Heart left ventricle (tissue), 16 donors: Measurements from ENCODE around the gene CTSH. TPM values are rescaled to one million over a fixed set of nuclear protein-coding genes. Genes with fewer than 3 reads are reported as not detected.

Source experiments
- ATAC-seq, 4 donors: fragments of 200-7000 bp; cut with Tn5 transposase; one replicate each; pipeline ENCODE4 v1.9.1; 2020 to 2022; ENCODE audit warnings: moderate library complexity in 4 of 4, mild to moderate bottlenecking in 3 of 4, moderate number of reproducible peaks in 1 of 4
- DNase-seq, 5 donors: peaks; one replicate each; pipeline ENCODE4 v3.0.0-alpha.2; 2020
- H3K27ac ChIP-seq, 12 donors: fragments of 200-600 bp; sonication (generic) in 4 of 12; one replicate each; pipeline versions ENCODE4 v1.5.0 to v1.8.0; 2016 to 2022; ENCODE audit warnings: mild to moderate bottlenecking in 2 of 12
- H3K27me3 ChIP-seq, 9 donors: fragments of 200-600 bp; sonication (generic) in 2 of 9; one replicate each; pipeline versions ENCODE4 v1.5.1 to v1.8.0; 2016 to 2022; ENCODE audit warnings: mild to moderate bottlenecking in 3 of 9
- H3K36me3 ChIP-seq, 9 donors: fragments of 200-600 bp; sonication (generic) in 2 of 9; one replicate each; pipeline versions ENCODE4 v1.5.0 to v1.8.0; 2018 to 2022; ENCODE audit warnings: mild to moderate bottlenecking in 2 of 9
- H3K4me1 ChIP-seq, 12 donors: fragments of 200-600 bp; sonication (generic) in 4 of 12; one replicate each; pipeline versions ENCODE4 v1.5.0 to v1.8.0; 2016 to 2022; ENCODE audit warnings: mild to moderate bottlenecking in 3 of 12
- H3K4me3 ChIP-seq, 12 donors: fragments of 200-600 bp; sonication (generic) in 4 of 12; one replicate each; pipeline versions ENCODE4 v1.5.0 to v1.8.0; 2017 to 2022; ENCODE audit warnings: mild to moderate bottlenecking in 9 of 12, moderate library complexity in 4 of 12
- H3K9me3 ChIP-seq, 12 donors: fragments of 200-600 bp; sonication (generic) in 4 of 12; one replicate each; pipeline versions ENCODE4 v1.5.0 to v1.8.0; 2016 to 2022; ENCODE audit warnings: mild to moderate bottlenecking in 1 of 12
- CTCF ChIP-seq, 12 donors: fragments of 200-600 bp; sonication (generic) in 4 of 12; IDR thresholded peaks; one replicate each; pipeline versions ENCODE4 v1.5.0 to v1.8.0; 2018 to 2022; ENCODE audit warnings: antibody characterized with exemption in 12 of 12, mild to moderate bottlenecking in 5 of 12
- POLR2A ChIP-seq, 2 donors: fragments of 450-650 bp; IDR thresholded peaks; one replicate each; pipeline ENCODE4 v1.6.1; 2017; ENCODE audit warnings: antibody characterized with exemption in 2 of 2, mild to moderate bottlenecking in 2 of 2, moderate library complexity in 2 of 2
- WGBS, 4 donors: extraction: QIAGEN DNeasy Blood & Tissue Kit in 2 of 4; methylation state at CpG; one replicate each; pipeline versions ENCODE4 v1.1.5 to v1.1.7; 2013 to 2018; 5-methylcytosine and 5-hydroxymethylcytosine counted together
- intact Hi-C, 10 donors: fragments of 100-400 bp; cut with DNase I; formaldehyde crosslinking; loops; one replicate each; pipeline versions ENCODE4 v1.11.1 to v1.14.2; 2022
- polyA plus RNA-seq, 2 donors: library from polyadenylated mRNA; stranded (reverse); fragments of 200-250 nt; gene quantifications; one replicate each; pipeline ENCODE4 v1.2.3, GENCODE V29; 2013
- total RNA-seq, 9 donors: library from RNA; depleted of rRNA in 2 of 9; stranded (reverse); fragments of >200 nt in 2 of 9; fragmentation: NEBNext Ultra II Directional in 3 of 9; extraction: Animal tissue kit (Norgen Biotek cat#: 25700) in 3 of 9; gene quantifications; one replicate each; pipeline versions ENCODE4 v1.1.0 to v1.2.4, GENCODE V29; 2016 to 2023
- donor health status: ischemic (EF 13 %, LVEDD 7.1; RV severe dilation, severe dysfunction).
- donor health status: healthy with polysubstance abuse.
- donor health status: DM: no; HTN: yes; CAD: no.
- donor health status: DM: no; HTN: no; CAD: no.
- donor health status: ischemic (EF 25% LVEDD 6.9; RV normal size, moderate dysfunction).
- donor health status: ischemic (EF 25% LVEDD 5.7; RV mildly dilated, moderate dysfunction).
- donor health status: healthy.
- donor health status: DM: yes; HTN: yes; CAD: no.
- donor health status: ischemic (EF 35%, LVEDD 5.7; RV mildly dilated, moderate dysfunction).
- donor health status: nonischemic (EF 11% LVEDD 7.7; RV severe dilation, severe dysfunction).
- donor health status: DM: yes; HTN: yes; CAD: no.
- donor health status: PGD.
- donor health status: ischemic (EF 29% LVEDD 5.4; RV normal size, mild dysfunction).
- donor health status: nonischemic (EF 23%, LVEDD 6.1; RV moderate dilation, normal function).

The CTSH gene
- total and polyA plus RNA-seq, 11 donors, result 27.8 to 165 (median 82.4) TPM

DNA sequence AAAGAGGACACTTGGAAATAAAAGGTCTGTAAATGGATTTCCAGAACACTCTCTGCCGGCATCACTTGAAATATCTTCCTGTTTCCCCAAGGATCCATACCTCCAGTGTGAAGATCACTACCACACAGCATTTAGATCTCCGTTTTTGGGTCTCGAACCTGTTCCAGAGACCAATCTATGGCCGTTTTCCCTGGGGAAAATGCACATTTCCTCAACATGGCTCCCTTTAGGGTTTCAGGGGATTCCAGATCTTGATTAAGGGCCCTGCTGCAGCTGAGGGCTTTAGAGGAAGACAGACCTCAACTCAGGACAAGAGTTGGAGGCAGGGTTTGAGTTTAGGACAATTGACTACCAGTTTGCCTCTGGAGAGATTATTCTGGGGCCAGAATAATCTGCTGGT lies 2.1 kb downstream of the CTSH start:
- intact Hi-C loops, result no loop called here
- peak overlapping the region in 2 of 12 donors; percentile 48 to 73 for H3K27ac ChIP-seq
- H3K9me3 ChIP-seq, result no peaks in the 10 kb centered on the region
- WGBS, 4 donors, result 81 to 88% (median 87%) methylated on average over 4 of the region's 4 CpGs
- peaks cover 0 to 62% (median 34%) of the 10 kb centered on the region in 12 donors for H3K4me1 ChIP-seq
- peaks cover 0 to 4% (median 0%) of the 10 kb centered on the region in 9 donors for H3K36me3 ChIP-seq
- H3K27me3 ChIP-seq, result no peaks in the 10 kb centered on the region
- DNase-seq (no peak), ATAC-seq (no peak)
- peak overlapping the region in 7 of 12 donors; percentile 1 to 91 (median 77) for H3K4me3 ChIP-seq
- TF ChIP-seq POLR2A (IDR thresholded peaks at IDR 0.05), result no peak

DNA sequence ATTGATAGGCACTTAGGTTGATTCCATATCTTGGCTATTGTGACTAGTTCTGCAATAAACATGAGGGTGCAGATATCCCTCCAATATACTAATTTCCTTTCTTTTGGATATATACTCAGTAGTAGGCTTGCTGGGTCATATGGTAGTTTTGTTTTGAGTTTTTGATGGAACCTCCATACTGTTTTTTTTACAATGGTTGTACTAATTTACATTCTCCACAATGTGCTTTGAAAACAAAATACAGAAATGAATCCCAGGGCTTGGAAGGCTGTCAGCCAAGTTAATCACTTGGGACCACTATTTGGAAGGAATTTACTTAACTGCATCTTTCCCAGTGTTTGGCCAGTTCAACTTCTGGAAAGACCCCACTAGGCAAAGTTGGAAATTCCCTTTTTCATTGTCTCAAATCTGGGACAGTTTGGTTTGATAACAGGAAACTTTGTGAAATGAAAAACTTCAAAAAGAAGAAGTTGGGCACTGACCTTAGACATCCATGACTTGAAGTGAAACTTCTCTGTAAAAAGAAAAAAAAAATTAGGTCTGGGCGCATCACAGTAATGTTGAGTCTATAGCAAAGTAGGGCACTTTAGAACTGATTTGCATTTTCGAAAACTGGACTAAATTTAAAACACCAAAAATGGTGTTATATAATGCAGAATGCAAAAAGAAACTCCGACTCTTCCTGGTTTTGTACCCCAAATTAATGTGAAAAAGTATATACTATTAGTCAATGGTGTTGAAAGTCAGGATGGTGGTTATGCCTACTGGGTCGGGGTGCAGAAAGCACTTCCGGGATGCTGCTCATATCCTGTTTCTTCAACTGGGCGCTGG lies 6.0 kb downstream of the CTSH start:
- peaks cover 0 to 25% (median 0%) of the 10 kb centered on the region in 9 donors for H3K36me3 ChIP-seq
- WGBS, 4 donors, result 52 to 69% (median 57%) methylated on average over 6 of the region's 6 CpGs
- TF ChIP-seq POLR2A (IDR thresholded peaks at IDR 0.05) (no peak), CTCF (IDR thresholded peaks at IDR 0.05) (no peak)
- intact Hi-C loops, result no loop called here
- H3K9me3 ChIP-seq, result no peaks in the 10 kb centered on the region
- H3K27me3 ChIP-seq, result no peaks in the 10 kb centered on the region
- peak overlapping the region in 11 of 12 donors; percentile 16 to 91 (median 66) for H3K27ac ChIP-seq
- H3K4me3 ChIP-seq, result peak overlapping the region in 1 of 12 donors; percentile 6
- ATAC-seq, result no peak
- peaks cover 3 to 92% (median 46%) of the 10 kb centered on the region in 12 donors for H3K4me1 ChIP-seq
- no peak for DNase-seq

DNA sequence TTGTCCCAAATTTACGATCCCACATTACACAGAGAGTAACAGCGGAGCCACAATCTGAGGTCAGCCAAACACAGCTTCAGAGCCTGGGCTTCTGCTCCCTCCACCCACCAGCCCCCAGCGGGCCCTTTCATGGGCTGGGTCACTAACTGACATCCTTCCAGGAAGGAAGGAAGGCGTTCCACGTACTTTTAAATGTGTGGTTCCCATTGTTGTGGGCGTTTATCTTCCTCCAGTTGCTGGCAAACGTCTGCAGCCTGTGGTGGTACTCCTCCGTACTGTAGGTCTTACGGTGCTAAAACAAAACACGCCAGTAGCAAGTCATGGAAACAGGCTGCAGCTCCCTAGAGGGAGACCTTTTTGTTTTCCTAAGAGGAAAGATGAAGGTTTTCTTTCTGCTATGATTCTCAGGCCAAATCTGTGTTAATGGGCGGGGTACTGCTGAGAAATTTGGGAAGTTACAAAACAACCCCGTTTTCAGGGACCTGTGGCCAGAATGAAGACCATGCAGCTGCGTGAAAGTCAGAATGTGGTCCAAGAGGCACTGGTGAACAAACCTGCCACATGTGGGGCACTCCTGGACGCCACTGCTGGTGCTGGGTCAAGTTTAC lies 7.6 kb downstream of the CTSH start:
- intact Hi-C loops, result no loop called here
- WGBS, 4 donors, result 33 to 48% (median 44%) methylated on average over 9 to 14 of the region's 14 CpGs
- no peak for TF ChIP-seq POLR2A (IDR thresholded peaks at IDR 0.05)
- no peak for TF ChIP-seq CTCF (IDR thresholded peaks at IDR 0.05)

GRCh38 chr15:78934655-78935023 lies 10.2 kb downstream of the CTSH start:
- Histone ChIP-seq H3K9me3 (no peaks in the 10 kb centered on the region), H3K27me3 (no peaks in the 10 kb centered on the region), H3K36me3 (peaks cover 0 to 66% (median 17%) of the 10 kb centered on the region in 9 donors), H3K27ac (peak overlapping the region in 11 of 12 donors; percentile 35 to 91 (median 64)), H3K4me1 (peaks cover 3 to 84% (median 52%) of the 10 kb centered on the region in 12 donors), H3K4me3 (no peak overlapping the region)
- 54 to 70% (median 64%) methylated on average over 5 of the region's 5 CpGs for WGBS, 4 donors
- no peak for TF ChIP-seq CTCF (IDR thresholded peaks at IDR 0.05)
- no peak for TF ChIP-seq POLR2A (IDR thresholded peaks at IDR 0.05)
- ATAC-seq (peak in 2 of 4 donors; percentile 3 to 59), DNase-seq (peak in 1 of 5 donors; percentile 31)
- intact Hi-C loops, result no loop called here

More for the DNA sequence above, 7.6 kb downstream of the CTSH start:
- Histone ChIP-seq H3K27ac (peak overlapping the region; percentile 43 to 91 (median 76)), H3K4me3 (peak overlapping the region in 3 of 12 donors; percentile 7 to 18 (median 15)), H3K27me3 (no peaks in the 10 kb centered on the region), H3K4me1 (peaks cover 3 to 82% (median 53%) of the 10 kb centered on the region in 12 donors), H3K36me3 (peaks cover 0 to 41% (median 3%) of the 10 kb centered on the region in 9 donors), H3K9me3 (no peaks in the 10 kb centered on the region)
- ATAC-seq, result peak; percentile 61 to 89 (median 74)
- peak; percentile 74 to 79 (median 75) for DNase-seq
